ENCODE results near the gene BSN. TPM values are rescaled to one million over a fixed set of nuclear protein-coding genes. Genes with fewer than 3 reads are reported as not detected.

Gene BSN
- total and polyA plus RNA-seq, 12 donors = 0.06 to 1.4 (median 0.62) TPM

GRCh38 chr3:49639551-49639950, 85.3 kb downstream of the BSN start:
- WGBS, 2 donors = 82 to 93% methylated on average over 2 of the region's 2 CpGs
- Histone ChIP-seq H3K4me1 (peaks cover 0 to 13% (median 0%) of the 10 kb centered on the region in 9 donors), H3K27me3 (no peaks in the 10 kb centered on the region), H3K9me3 (no peaks in the 10 kb centered on the region), H3K4me3 (no peak overlapping the region), H3K36me3 (no peaks in the 10 kb centered on the region), H3K27ac (no peak overlapping the region)
- no peak for ATAC-seq
- no peak for TF ChIP-seq CTCF (IDR thresholded peaks at IDR 0.05)
- no peak for DNase-seq
- intact Hi-C loops (cut with DNase I) = no loop called here

- 60 to 62% methylated on average over 7 of the region's 7 CpGs for WGBS, 2 donors
- no peak for TF ChIP-seq CTCF (IDR thresholded peaks at IDR 0.05)
- Histone ChIP-seq H3K9me3 (no peaks in the 10 kb centered on the region), H3K27ac (no peak overlapping the region), H3K4me1 (peaks cover 0 to 13% (median 0%) of the 10 kb centered on the region in 9 donors), H3K27me3 (no peaks in the 10 kb centered on the region), H3K36me3 (no peaks in the 10 kb centered on the region), H3K4me3 (no peak overlapping the region)
- no peak for DNase-seq
- intact Hi-C loops (cut with DNase I) = loop anchor here in 1 of 10 donors (5.0 kb wide), 1 partner anchor 1061 kb away; no protein-coding TSS in a partner anchor
- no peak for ATAC-seq
Measured at GRCh38 chr3:49641292-49641691, 87.0 kb downstream of the BSN start.

GRCh38 chr3:49641921-49642707, 87.8 kb downstream of the BSN start:
- Histone ChIP-seq H3K27ac (no peak overlapping the region), H3K4me1 (peaks cover 0 to 15% (median 0%) of the 10 kb centered on the region in 9 donors)

GRCh38 chr3:49642708-49643145, 88.5 kb downstream of the BSN start:
- Histone ChIP-seq H3K4me3 (no peak overlapping the region), H3K4me1 (peaks cover 0 to 19% (median 6%) of the 10 kb centered on the region in 9 donors), H3K27ac (no peak overlapping the region), H3K27me3 (no peaks in the 10 kb centered on the region), H3K9me3 (no peaks in the 10 kb centered on the region), H3K36me3 (no peaks in the 10 kb centered on the region)
- DNase-seq (no peak), ATAC-seq (no peak)
- WGBS, 2 donors = 94 to 97% methylated on average over 9 of the region's 9 CpGs
- intact Hi-C loops (cut with DNase I) = loop anchor here in 1 of 10 donors (5.0 kb wide), 1 partner anchor 1060 kb away; no protein-coding TSS in a partner anchor
- TF ChIP-seq CTCF (IDR thresholded peaks at IDR 0.05) = no peak

More at GRCh38 chr3:49641921-49642707, 87.8 kb downstream of the BSN start:
- Histone ChIP-seq H3K4me3 (no peak overlapping the region), H3K27me3 (no peaks in the 10 kb centered on the region), H3K36me3 (no peaks in the 10 kb centered on the region), H3K9me3 (no peaks in the 10 kb centered on the region)
- 93 to 95% methylated on average over 14 of the region's 14 CpGs for WGBS, 2 donors
- no peak for TF ChIP-seq CTCF (IDR thresholded peaks at IDR 0.05)
- DNase-seq = no peak
- intact Hi-C loops (cut with DNase I) = loop anchor here in 1 of 10 donors (5.0 kb wide), 1 partner anchor 1060 kb away; no protein-coding TSS in a partner anchor
- no peak for ATAC-seq

All from heart right ventricle (tissue), 16 donors.